Measurements from ENCODE around the gene FBXL14.

- TF ChIP-seq CTCF (IDR thresholded peaks at IDR 0.05; ENCODE audit: insufficient read depth, low read length, poor library complexity, severe bottlenecking) (peak; percentile 87), EZH2phosphoT487 (conservative IDR thresholded peaks at IDR 0.05; ENCODE audit: low read length) (no peak)
These were observed 40.3 kb upstream of the FBXL14 start for GRCh38 chr12:1634590-1635191.

Data from SU-DHL-6 (cell line).